ENCODE data around the gene ELMO1. TPM values are rescaled to one million over a fixed set of nuclear protein-coding genes. Genes with fewer than 3 reads are reported as not detected.
"Not testable (repeated sequence)": the region's sequence is repeated elsewhere in the genome, so short reads cannot be mapped to it uniquely, and the experiment has no call there.

The ELMO1 gene
- total RNA-seq, 2 donors from 2014 or later = 5.6 to 16.1 TPM

- ATAC-seq = no peak
- intact Hi-C loops (cut with DNase I, micrococcal nuclease) = no loop called here
Observed at GRCh38 chr7:37150856-37151255, 297.8 kb downstream of the ELMO1 start.

DNA sequence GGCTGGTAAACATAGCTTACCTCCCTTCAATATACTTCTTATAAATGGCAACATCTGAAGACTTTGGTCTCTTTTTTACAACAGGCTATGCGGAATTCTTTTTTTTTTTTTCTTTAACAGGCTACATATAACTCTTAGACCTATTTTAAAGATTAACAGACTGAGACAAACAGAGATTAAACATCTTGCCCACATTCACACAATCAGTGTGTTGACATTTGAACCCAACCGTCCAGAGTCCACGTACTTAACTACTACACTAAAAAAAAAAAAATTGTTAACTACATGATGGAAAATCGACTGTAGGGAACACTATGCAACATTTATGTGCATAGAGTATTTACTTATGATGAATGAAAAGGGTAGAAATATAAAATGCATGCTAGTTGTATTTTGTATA lies 298.5 kb downstream of the ELMO1 start:
- DNase-seq = peak in 1 of 2 donors; percentile 31
- peak; percentile 99 for ATAC-seq

More at GRCh38 chr7:37150856-37151255, 297.8 kb downstream of the ELMO1 start:
- DNase-seq = no peak

DNA sequence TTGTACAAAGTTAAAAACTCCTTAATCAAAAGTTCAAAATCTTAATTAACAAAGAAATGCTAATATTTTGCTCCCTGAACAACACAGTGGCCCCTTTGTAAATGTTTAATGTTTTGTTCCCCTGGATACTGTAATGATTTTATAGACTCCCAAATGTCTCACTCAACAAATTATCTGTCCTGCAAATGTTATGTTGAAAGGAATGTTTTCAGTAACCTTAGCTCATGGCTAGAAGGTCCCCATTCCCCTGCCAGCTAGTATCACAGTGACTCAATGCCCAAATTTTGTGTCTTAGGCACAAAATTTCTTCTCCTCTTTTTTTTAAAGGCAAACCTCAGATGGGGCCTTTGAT lies 298.9 kb downstream of the ELMO1 start:
- DNase-seq = no peak
- ATAC-seq = peak; percentile 10
- intact Hi-C loops (cut with DNase I, micrococcal nuclease) = no loop called here

More for the DNA sequence above, 298.5 kb downstream of the ELMO1 start:
- intact Hi-C loops (cut with DNase I, micrococcal nuclease) = no loop called here

DNA sequence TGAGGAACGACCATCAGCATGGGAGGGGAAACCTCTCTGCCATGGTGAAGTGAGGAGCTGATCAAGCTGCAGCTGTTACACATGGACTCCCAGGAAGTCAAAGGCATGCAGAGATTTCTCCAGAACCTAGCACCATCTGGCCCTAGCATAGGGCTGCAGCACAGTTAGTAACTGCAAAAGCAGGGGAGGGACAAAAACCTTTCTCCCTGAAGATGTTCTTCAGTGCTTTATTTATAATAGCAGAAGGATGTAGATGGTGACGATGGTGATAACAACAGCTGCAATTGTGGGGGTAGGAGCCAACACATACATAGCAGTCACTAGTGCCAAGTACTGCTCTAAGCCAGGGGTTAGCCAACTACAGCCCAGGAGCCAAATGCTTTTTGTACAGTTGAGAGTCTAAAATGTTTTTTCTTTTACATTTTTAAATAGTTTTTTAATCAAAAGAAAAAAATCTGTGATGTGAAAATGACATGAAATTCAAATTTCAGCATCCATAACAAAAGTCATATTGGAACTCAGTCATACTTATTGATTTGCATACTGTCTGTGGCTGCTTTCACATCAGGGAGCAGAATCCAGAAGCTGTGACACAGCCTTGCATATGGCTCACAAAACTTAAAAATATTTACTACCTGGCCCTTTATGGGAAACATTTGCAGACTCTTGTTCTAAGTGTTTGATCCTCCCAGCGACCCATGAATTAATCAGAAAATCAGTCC lies 299.5 kb downstream of the ELMO1 start:
- DNase-seq = no peak
- no peak for ATAC-seq
- intact Hi-C loops (cut with DNase I, micrococcal nuclease) = no loop called here

DNA sequence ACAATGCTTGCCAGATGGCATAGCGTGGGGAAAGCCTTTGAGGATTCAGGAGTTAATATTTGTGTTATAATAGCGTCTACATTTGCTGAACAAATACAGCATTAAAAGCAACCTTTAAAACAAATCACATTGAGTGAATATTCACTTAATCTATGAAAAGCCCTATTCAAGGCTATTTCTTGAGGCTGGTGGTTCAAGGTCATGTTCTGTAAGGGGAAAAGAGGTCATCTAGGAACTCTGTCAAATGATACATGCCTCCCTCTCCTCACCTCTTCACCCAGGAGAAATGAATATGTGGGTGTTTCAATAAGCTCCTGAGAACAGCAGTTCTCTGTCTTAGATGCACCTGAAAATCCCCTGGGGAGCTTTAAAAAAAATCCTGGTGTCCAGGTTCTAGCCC lies 303.0 kb downstream of the ELMO1 start:
- no peak for ATAC-seq
- intact Hi-C loops (cut with DNase I, micrococcal nuclease) = no loop called here
- DNase-seq = no peak

- ATAC-seq = no peak
- no peak for DNase-seq
- intact Hi-C loops (cut with DNase I, micrococcal nuclease) = no loop called here
Observed at GRCh38 chr7:37144423-37144822, 304.2 kb downstream of the ELMO1 start.

DNA sequence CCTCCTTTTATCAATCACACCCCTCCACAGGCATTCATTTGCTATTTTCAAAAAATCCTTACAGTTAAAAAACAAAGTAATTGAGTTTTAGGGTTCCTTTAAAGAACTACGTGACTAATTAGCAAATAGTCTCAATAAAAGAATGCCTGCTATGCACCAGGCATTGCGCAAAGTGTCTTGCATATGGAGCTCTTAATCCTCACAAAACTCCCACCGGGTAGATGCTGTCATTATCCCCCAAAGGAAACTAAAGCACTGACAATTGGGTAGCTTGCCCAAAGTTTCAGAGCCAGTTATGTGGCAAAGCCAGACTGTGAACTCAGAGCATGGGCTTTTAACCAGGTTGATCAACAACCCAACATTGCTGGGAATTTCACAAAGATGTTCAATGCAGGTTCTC lies 305.7 kb downstream of the ELMO1 start:
- ATAC-seq (no peak), DNase-seq (no peak)
- intact Hi-C loops (cut with DNase I, micrococcal nuclease) = no loop called here

- intact Hi-C loops (cut with DNase I, micrococcal nuclease) = no loop called here
- DNase-seq (no peak), ATAC-seq (no peak)
Observed at GRCh38 chr7:37141742-37142141, 306.9 kb downstream of the ELMO1 start.

DNA sequence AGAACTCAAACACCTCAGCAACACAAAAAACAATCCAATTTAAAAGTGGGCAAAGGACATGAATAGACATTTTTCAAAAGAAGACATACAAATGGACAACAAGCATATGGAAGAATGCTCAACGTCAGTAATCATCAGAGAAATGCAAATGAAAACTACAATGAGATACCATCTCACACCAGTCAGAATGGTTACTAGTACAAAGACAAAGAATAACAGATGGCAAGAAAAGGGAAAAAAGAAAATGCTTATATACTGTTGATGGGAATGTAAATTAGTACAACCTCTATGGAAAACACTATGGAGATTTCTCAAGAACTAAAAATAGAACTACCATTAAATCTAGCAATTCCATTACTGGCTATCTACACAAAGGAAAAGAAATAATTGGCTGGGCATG lies 314.8 kb downstream of the ELMO1 start:
- DNase-seq; ATAC-seq; intact Hi-C loops (cut with DNase I, micrococcal nuclease): not testable (repeated sequence)

GRCh38 chr7:37131855-37132254 lies 316.8 kb downstream of the ELMO1 start:
- intact Hi-C loops (cut with DNase I, micrococcal nuclease) = no loop called here
- DNase-seq = no peak
- no peak for ATAC-seq

- DNase-seq (no peak), ATAC-seq (no peak)
- intact Hi-C loops (cut with DNase I, micrococcal nuclease) = no loop called here
Observed at GRCh38 chr7:37129035-37129425, 319.6 kb downstream of the ELMO1 start.

DNA sequence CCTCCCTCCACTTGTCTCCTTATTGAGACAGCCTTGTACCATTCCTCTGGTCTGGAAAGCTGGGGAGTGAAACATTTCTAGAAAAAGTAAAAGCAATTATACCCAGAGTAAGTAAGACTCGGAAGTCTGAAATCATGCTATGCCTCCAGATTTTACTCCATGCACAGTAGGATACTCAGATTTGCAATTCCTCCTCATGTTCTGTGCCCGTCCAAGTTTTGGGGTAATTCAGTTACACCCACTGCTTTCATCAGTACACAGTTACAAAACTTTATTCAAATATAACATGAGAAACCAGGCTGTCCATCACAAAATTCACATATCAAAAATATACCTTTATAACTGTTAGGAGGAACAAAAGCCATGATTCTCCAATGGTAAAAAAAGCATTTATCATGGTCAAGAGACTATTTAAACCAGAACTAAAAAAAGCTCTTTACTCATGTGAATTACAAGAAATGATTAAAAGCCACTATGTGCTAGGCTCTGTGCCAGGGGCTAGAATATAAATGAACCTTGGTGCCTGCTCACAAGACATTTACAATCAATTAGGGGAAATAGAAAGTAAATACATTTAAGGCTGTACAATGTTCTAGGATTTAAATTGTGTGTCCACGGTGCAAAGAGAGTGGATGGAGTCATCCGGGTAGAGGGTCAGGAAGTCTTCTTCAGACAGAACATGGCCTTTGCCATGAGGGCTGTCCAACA lies 320.2 kb downstream of the ELMO1 start:
- ATAC-seq (no peak), DNase-seq (no peak)
- intact Hi-C loops (cut with DNase I, micrococcal nuclease) = no loop called here

DNA sequence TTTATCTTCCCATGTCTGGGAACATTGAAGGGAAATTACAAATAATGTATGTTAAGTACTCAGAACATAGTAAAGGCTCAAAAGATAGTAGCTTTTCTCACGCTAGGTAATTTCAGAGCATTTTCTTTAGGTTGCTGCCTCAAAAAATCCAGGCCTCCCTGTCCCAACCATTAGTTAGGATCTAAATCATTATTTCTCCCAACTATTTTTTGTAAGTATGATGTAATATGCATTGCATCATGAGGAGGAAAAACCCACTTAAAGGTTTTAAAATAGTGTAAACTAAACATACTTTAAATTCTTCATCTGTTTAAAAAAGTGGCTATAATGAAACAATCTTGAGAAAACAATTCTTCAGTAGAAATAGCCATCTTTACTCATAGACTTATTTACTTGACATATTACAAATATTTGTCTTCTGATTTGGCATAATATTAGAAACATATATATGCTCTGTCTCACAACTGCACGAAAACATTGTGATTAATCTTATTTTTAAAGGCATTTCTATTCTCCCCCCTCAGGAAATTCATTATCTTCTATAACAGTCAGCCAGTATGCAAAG lies 329.3 kb downstream of the ELMO1 start:
- DNase-seq (no peak), ATAC-seq (no peak)
- intact Hi-C loops (cut with DNase I, micrococcal nuclease) = no loop called here

DNA sequence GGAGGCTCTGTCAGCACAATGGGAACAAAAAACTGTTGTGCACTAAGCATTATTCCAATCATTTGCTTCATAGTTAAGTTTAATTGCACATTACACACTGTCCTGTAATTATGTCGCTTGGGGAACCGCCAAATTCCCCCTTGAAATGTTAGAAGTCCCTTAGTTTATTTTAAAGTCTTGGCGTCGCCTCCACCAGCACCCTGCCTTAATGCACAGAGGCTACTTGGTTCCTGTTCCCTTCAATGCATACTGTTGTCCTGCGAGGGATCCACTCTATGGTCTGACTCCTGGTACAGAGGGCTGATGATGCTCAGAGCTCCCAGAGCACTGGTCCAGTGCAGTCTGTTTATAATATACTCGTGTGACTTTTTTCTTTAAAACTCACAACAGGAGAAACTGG lies 330.7 kb downstream of the ELMO1 start:
- intact Hi-C loops (cut with DNase I, micrococcal nuclease) = no loop called here
- ATAC-seq = no peak
- DNase-seq = no peak

GRCh38 chr7:37117292-37117691 lies 331.4 kb downstream of the ELMO1 start:
- intact Hi-C loops (cut with DNase I, micrococcal nuclease) = no loop called here
- DNase-seq (no peak), ATAC-seq (no peak)

DNA sequence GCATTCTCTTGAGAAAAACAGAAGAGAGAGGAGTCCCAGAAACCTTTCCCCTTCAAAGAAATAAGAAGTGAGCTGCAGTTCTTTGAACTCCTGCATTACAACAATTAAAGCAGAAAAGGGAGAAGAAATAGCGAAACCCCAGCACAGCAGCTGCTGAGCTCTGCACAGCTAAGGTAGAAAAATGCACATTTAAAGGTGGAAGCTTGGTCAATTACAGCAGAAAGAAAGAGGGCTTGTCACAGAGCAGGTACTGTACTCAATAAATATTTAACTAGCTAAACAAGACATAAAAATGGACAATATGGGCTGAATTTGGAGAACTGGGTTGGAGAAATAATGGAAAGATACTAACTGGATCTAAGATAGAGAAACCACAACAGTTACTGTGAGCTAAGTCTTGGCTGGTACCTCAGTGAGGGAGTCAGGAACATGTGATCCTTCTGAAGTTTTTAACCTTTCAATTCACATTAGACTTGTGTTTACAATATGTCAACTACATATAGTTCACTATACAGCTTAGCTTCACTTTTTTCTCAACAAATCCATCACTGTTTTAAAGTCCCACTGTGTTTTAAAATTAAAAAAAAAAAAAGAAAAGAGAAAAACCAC lies 332.5 kb downstream of the ELMO1 start:
- intact Hi-C loops (cut with DNase I, micrococcal nuclease) = no loop called here

GRCh38 chr7:37113661-37114355 lies 334.9 kb downstream of the ELMO1 start:
- ATAC-seq (no peak), DNase-seq (no peak)
- intact Hi-C loops (cut with DNase I, micrococcal nuclease) = no loop called here

More for the DNA sequence above, 332.5 kb downstream of the ELMO1 start:
- ATAC-seq (no peak), DNase-seq (no peak)

DNA sequence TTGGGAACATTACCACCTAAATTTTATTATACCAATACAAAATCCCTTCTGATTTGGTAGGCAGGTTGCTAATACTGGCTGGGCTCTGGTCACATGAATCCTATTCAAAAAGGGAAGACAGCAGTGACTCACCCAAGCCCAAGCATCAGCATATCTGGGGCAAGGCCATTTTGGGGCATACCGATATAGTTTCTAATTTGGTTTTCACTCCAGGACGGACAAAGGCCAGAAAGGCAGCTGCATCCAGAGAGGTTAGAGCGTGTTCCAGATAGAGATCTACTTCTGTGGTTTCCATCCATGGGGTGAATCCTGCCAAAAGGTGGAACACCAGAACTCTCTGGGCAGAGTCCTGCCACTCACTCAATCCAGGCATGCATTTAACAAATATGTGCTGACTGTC lies 335.8 kb downstream of the ELMO1 start:
- DNase-seq (no peak), ATAC-seq (no peak)
- intact Hi-C loops (cut with DNase I, micrococcal nuclease) = no loop called here

GRCh38 chr7:37112218-37112617 lies 336.4 kb downstream of the ELMO1 start:
- ATAC-seq (no peak), DNase-seq (no peak)
- intact Hi-C loops (cut with DNase I, micrococcal nuclease) = no loop called here

Data from left colon (tissue), 2 donors.